GM13977 (cell line): ENCODE measurements around the gene COQ2.

Experiments
- DNase-seq: peaks from one replicate; pipeline ENCODE4 v3.0.0; 2012; ENCODE audit warnings: low spot score
- CTCF ChIP-seq: IDR thresholded peaks from 2 replicates; pipeline ENCODE4 v1.5.1; 2012; ENCODE audit warnings: mild to moderate bottlenecking, control low read depth; ENCODE audit not compliant: insufficient read depth; ENCODE audit errors: extremely low read depth, missing control alignments
- in situ Hi-C: fragments of 300-500 bp; cut with MboI; formaldehyde crosslinking; loops from one replicate; pipeline ENCODE4 v1.12.0; 2022; ENCODE audit warnings: low sequenced_read_pairs, low pct_unique_long_range_greater_than_20kb, mixed read lengths, inconsistent platforms; ENCODE audit not compliant: unreplicated experiment

The COQ2 gene

GRCh38 chr4:83219344-83220331, 65.0 kb downstream of the COQ2 start:
- no peak for TF ChIP-seq CTCF
- DNase-seq: peak; percentile 22
- in situ Hi-C loops: no loop called here

- TF ChIP-seq CTCF: no peak
- in situ Hi-C loops: no loop called here
- peak; percentile 73 for DNase-seq
Observed at GRCh38 chr4:83217721-83218522, 66.7 kb downstream of the COQ2 start.

- in situ Hi-C loops: no loop called here
- no peak for DNase-seq
- no peak for TF ChIP-seq CTCF
Observed at GRCh38 chr4:83216959-83217683, 67.5 kb downstream of the COQ2 start.

- in situ Hi-C loops: no loop called here
- no peak for TF ChIP-seq CTCF
- no peak for DNase-seq
Observed at GRCh38 chr4:83214079-83214478, 70.5 kb downstream of the COQ2 start.
